ENCODE results near the gene GRAMD1A.
"Not testable (repeated sequence)": the region's sequence is repeated elsewhere in the genome, so short reads cannot be mapped to it uniquely, and the experiment has no call there.

Gene GRAMD1A

DNA sequence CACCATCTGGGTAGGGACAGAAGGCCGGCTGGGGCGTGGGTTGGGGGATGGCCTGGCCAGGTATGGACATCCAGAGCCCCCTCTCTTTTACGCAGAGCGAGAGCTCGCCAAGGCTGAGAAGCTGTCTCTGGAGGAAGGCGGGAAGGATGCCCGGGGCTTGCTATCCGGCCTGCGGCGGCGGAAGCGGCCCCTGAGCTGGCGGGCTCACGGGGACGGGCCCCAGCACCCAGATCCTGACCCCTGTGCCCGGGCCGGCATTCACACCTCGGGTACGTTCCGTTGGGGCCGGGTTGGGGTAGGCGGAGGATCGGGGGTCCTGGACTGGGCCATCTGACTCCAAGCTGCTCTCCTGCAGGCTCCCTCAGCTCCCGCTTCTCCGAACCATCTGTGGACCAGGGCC lies 21.5 kb downstream of the GRAMD1A start:
- DNase-seq: no peak

DNA sequence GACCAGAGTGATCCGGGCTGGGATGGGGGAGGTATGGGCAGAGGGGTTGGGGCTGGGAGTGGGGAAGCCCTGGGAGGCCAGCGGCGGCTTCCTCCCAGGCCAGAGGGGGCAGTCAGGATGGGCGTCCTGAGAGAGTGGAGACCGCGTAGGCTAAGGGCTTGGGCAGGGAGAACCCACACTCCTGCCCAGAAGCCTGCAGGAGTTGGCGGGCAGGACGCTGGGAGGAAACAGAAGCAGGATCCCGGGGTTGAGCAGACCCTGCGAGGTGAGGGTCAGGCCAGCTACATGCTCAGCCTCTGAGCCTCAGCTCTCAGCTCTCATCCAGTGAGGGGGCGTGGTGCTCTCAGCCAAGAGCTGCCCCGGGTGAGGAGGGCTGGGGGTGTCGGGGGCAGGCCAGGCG lies 22.3 kb downstream of the GRAMD1A start:
- DNase-seq: no peak

DNA sequence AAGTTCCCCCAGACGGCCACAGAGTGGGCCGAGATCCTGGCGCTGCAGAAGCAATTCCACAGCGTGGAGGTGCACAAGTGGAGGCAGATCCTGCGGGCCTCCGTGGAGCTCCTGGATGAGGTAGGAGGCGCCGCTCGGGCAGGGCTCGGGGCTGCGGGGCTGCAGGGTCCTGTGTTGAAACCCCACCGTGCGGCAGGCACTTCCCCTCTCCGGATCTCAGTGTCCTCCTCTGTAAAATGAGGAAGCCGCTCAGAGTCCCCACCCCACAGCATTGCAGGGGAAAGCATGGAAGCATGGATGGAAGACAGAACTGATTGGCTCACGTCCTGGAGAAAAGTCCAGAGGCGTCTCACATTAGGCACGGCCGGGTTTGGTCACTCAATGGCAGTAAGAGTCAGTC lies 23.3 kb downstream of the GRAMD1A start:
- DNase-seq: no peak

DNA sequence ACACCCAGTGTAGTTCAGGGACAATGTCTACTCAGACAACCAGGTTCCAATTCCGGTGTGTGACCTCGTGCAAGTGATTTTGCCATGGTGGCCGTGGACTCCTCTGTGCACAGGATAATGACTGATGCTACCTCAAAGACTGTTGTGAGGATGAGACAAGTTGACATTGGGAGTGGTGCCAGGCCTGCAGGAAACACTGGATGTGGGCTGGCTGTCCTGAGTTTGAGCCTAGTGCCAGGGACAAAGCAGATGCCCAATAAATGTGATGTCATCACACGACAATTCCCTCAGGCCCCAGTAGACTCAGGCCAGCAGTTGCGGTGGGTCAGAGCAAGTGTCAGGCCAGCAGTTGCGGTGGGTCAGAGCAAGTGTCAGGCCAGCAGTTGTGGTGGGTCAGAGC lies 24.0 kb downstream of the GRAMD1A start:
- no peak for DNase-seq

DNA sequence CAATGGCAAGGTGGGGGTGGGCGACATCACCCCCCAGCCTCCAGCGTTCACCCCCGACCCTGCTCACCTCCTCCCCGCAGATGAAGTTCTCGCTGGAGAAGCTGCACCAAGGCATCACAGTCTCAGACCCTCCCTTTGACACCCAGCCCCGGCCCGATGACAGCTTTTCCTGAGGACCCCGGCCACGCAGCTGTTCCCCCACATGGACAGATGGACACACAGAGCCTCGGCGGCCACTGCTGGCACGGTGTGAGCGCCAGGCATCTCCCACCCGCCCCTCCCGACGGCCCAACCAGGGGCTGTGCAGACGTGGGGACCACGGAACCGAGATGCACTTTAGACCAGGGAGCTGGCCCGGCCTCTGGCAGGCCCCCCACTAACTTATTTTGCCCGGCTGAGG lies 25.8 kb downstream of the GRAMD1A start:
- DNase-seq: no peak

DNA sequence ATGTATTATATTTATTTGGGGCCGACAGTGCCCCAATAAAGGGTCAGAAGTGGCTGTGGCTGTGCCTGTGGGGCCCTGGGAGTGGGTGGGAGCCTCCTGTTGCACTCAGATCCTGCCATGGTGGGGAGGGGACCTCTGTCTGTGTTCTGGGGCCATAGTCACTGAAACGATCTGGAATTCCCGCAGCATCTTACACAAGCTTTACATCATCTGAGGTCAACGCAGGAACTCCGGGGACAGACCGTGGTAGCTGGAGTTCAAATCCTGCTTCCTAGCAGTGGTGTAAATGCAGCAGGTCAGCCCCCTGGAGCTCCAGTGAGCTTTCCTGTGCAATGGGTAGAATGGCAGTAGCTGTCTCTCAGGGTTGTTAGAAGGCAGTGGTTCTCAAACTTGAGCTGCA lies 26.3 kb downstream of the GRAMD1A start:
- no peak for DNase-seq

DNA sequence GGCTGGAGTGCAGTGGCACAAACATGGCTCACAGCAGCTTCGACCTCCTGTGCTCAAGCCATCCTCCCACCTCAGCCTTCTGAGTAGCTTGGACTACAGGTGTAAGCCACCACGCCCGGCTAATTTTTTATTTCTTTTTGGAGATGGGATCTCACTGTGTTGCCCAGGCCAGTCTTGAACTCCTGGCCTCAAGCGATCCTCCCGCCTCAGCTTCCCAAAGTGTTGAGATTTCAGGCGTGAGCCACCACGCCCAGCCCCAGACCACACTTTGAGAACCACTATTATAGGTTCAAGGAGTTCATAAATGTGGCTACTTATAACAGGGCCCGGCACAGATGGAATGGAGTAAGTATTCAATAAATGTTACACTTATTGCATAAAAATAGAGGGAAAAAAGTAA lies 26.9 kb downstream of the GRAMD1A start:
- no peak for DNase-seq

DNA sequence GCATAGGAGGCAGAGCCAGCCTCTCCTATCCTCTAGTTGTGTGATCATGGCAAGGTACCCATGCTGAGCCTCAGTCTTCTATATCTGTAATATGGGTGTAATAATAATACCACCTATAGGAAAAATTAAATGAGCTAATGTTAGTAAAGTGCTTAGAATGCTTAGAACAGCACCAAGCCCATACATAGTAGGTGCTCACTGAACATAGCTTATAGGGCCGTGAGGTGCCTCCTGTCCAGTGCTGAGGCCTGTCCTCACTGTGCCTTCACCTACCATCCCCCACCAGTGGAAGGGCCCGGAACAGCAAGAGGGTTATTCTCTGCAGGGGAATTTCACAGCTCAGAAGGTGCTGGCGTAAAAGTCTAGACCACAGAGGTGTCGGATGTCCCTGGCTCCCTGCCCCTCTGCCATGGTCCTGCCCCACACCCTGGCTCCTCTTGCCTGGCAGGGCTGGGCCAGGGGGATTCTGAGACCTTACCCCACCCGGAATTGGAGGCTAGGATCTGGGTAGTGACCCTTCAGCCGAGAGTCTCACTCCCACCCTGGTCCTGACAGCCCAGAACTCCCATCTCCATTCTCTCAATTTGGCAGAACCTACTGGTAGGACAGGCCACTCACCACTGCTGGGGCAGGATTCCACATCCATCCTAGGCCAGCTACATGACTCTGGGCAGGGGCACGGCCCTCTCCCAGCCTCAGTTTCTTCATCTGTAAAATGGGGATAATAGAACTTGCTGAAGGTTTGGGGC lies 27.9 kb downstream of the GRAMD1A start:
- DNase-seq: no peak

DNA sequence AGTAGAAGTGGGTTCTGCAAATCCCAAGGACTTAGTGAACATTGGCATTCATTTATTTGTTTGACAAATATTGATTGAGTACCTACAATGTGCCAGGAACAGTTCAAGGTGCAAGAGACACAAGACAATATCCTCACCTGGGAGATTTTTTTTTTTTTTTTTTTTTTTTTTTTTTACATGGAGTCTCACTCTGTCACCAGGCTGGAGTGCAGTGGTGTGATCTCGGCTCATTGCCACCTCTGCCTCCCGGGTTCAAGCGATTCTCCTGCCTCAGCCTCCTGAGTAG lies 28.4 kb downstream of the GRAMD1A start:
- not testable (repeated sequence) for DNase-seq

DNA sequence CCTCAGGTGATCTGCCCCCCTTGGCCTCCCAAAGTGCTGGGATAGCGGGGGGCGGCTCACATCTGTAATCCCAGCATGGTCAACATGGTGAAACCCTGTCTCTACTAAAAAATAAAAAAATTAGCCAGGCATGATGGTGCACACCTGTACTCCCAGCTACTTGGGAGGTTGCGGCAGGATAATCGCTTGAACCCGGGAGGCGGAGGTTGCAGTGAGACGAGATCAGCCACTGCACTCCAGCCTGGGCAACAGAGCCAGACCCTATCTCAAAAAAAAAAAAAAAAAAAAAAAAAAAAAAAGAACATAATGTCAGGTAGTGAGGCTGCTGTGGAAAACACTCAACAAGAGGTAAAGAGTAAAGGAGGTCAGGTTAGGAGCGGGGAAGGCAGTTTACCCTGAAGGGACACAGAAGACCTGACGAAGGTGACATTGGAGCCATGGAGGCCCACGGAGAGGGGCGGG lies 29.2 kb downstream of the GRAMD1A start:
- DNase-seq: not testable (repeated sequence)

DNA sequence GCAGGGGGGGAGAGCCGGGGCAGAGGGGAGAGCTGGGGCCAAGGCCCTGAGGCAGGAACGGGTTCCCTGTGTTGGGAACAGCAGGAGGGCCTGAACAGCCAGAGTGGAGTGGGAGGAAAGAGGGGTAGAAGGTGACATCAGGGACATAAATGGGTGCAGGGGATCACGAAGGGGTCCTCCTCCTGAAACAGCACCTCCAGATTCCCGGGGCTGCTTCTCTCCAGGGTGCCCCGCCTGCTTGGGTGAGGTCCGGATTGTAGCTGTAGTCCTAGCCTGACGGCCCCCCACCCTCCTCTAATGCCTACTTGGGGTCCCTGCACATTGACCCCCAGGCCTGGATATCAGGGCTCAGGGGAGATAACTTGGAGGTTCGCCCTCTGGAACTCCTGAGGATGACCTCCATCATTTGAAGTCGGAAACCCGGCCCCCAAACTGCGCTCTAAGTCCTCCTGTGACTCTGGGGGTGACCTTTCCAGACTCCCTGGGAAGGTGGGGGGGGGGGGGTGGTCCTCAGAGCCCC lies 29.7 kb downstream of the GRAMD1A start:
- DNase-seq: no peak

DNA sequence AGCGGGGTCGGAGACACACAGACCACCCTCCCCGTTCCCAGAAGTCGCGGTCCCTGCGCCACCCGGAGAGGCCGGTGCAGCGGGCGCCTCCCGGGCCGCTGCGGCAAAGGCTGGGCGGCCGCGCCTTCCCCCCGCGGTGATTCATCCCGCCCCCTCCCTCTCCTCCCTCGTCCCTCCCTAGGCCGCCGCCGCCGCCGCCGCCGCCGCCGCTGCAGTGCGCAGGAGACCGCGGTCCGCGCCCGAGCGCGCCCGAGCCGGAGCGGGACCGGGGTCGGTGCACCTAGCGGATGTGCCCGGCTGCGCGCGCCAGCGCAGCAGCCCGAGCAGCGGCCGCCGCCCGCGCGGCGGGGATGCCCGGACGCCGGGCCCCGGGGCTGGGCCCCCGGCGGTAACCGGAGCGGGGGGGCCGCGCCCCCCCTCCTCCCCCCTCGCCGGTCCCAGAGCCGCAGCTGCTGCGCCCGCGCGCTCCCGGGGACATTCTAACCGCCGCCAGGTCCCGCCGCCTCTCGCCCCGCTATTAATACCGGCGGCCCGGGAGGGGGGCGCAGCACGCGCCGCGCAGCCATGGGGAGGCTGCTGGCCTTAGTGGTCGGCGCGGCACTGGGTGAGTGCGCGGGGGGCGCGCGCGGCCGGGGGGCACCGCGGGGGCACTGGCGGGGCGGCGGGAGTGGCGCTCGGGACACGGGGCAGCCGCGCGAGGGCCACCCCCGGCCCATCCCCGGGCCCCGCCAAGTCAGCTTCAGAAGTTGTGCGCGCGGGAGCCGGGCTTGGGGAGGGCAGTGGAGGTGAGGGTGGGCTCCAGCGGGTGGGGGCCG lies 30.3 kb downstream of the GRAMD1A start, which contains the start of gene SCN1B:
SCN1B (plus strand) TSS at position 214 of the 815 bp plus-strand sequence; CDS start at position 565, 351 bp downstream.
- DNase-seq: peak; percentile 67

DNA sequence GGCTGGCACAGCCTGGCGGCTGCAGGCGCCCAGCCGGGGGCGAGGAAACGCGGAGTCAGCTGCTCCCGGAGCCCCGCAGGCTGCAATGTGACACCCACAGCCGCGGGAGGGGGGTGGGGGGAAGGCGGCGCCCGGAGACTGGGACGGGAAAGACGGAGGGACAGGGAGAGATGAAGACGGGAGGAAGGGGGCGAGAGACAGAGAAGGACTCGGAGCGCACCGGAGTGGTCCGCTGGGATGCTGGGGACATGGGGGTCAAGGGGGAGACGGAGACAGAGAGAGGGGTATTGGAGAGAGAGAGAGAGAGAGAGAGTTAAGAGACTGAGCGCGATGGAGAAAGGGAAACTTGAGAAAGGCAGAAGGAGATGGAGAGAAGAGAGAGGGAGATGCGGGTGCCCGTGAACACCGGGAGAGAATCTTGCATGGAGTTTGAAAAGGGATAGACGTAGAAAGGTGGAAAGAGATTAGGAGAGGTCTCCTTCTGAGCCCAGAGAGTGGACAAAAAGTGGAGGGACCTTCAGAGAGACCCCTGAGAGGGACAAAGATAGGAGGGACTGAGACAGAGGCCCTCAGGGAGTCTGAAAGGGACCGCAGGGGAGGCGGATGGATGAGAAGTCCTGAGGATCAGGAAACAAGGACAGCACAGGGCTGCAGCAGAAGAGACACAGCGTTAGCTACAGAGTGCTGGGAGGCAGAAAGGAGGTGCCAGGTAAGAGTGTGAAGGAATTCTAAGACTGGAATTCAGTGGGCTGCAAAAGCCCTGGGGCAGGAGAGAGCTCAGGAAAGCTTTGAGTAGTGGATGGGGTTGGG lies 31.2 kb downstream of the GRAMD1A start:
- DNase-seq: no peak

DNA sequence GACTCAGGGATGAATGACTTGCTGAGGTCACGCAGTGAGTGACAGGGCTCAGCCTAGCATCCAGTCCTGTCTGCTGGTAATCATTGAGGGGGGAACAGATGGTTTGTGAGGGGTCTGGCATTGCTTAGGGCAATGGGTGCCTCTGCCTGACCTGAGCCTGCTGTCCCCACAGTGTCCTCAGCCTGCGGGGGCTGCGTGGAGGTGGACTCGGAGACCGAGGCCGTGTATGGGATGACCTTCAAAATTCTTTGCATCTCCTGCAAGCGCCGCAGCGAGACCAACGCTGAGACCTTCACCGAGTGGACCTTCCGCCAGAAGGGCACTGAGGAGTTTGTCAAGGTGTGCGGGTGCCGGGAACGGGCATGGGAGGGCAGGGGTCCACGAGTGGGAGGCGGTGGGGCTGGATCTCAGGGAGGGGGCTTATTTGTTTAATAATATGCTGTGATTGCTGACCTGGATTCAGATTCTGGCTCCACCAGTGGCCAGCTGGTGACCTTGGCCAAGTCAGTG lies 32.3 kb downstream of the GRAMD1A start:
- no peak for DNase-seq

DNA sequence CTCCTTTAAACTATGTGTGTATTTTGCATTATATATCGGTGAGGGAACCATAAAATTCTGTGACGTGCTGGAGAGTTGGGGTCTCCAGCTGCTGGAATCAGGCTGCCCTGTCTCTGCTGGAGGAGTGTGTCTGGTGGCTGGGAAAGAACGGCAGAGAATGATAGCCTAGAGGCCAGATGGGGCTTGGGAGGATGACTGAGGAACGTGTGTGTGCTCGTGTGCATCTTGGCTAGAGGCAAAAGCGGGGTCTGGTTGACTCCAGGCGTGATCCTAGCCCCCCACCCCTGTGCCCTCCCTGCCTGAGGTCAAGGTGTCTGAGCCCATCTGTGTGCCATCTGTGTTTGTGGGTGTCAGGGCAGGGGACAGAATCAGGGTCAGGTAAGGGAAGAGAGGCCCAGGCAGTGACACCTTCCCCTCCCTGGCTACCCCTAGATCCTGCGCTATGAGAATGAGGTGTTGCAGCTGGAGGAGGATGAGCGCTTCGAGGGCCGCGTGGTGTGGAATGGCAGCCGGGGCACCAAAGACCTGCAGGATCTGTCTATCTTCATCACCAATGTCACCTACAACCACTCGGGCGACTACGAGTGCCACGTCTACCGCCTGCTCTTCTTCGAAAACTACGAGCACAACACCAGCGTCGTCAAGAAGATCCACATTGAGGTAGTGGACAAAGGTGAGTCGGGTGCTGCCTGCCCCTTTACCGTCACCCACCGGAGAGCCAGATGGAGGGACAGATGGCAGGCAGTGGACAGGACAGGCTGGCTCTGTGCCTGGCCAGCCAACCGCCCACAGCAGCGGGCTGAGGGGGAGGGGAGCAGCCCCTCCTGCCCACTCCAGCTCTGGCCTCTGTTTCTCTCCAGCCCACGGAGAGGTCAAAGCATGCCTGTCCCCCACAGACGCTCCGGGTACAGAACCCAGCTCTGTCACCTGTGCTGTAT lies 33.2 kb downstream of the GRAMD1A start:
- DNase-seq: no peak

DNA sequence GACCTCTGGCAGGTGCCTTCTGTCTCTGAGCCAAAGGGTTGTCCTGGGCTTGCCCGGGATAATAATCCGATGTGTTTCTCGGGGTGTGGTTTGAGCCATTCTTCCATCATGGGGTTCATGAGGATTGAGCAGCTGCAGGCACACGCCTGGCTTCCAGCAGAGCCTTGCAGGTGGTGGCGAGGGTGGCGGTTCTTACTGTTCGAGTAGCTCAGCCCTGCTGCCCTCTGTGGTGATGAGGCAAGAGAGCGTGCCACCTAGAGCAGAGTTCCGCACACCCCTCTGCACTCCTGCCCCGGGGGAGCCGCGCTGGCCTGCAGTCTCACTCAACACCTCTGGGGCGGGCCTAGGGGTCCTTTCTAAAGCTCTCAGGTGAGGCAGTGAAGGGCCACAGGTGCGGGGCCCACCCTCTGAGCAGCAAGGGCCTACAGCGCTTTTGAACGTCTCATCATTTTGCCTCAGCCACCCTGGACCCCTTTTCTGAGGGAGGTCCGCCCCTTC lies 33.9 kb downstream of the GRAMD1A start:
- no peak for DNase-seq

DNA sequence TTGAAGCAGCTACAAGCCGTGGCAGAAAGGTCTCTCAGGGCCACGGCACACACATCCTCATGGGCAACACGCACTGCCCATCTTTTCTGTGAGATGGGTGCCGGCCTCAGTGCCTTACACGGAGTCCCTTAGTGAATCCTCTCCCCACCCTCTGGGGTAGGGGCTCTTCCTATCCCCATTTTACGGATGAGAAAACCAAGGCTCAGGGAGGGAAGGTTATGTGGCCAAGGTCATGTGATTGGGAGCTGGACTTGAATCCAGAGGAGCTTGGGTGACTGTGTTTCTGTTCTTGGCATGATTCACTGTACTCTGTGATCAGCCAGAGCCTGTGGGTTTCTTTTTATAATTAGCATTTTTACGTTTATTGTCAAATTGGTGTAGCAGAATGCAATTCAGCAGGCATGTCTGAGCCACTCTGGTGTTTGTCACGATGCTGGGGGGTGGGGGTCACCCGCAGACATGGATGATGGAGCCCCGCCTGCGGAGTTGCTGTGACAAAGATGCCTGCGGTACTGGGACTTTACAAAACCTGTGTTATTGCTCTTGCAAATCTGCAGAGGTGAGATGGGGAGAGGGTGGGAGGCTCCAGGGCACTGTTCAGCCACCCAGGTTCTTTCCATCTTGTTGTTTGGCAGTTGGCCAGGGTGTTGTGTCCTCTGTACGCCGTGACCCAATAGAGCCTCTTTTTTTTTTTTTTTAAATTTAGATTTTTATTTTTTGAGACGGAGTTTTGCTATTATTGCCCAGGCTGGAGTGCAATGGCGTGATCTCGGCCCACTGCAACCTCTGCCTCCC lies 34.7 kb downstream of the GRAMD1A start:
- no peak for DNase-seq

DNA sequence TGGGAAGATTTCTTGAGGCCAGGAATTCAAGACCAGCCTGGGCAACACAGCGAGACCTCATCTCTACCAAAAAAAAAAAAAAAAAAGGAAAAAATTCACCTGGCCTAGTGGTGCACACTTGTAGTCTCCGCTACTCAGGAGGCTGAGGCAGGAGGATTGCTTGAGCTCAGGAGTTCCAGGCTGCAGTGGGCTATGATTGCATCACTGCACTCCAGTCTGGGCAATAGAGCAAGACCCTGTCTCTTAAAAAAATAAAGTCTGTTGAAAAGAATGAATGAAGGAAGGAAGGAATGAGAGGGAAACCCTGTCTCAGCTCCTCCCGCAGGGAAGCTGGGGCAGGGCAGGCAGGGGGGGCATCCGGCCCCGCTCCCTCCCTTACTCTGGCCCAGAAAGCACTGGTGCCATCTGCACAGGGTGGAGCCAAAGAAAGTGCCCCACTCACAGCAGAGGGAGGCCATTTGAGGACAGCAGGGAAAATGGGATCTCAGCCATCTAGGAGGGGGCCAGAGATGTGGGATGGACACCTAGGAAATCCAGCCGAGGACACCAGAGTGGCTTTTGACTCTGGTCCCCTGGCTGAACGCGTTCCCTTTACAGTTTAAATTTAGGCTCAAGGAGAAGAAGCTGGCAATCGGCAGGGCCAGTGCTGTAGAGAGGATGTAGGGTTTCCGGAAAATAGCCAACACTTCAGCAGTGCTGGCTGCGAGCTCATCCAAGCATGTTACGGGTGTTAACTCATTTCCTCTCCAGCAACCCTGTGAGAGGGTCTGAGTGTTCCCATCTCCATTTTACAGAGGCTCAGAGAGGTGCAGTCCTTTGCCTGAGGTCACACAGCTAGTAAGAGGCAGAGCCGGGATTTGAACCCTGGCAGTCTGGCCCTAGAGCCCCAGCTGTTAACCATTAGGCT lies 37.8 kb downstream of the GRAMD1A start:
- no peak for DNase-seq

DNA sequence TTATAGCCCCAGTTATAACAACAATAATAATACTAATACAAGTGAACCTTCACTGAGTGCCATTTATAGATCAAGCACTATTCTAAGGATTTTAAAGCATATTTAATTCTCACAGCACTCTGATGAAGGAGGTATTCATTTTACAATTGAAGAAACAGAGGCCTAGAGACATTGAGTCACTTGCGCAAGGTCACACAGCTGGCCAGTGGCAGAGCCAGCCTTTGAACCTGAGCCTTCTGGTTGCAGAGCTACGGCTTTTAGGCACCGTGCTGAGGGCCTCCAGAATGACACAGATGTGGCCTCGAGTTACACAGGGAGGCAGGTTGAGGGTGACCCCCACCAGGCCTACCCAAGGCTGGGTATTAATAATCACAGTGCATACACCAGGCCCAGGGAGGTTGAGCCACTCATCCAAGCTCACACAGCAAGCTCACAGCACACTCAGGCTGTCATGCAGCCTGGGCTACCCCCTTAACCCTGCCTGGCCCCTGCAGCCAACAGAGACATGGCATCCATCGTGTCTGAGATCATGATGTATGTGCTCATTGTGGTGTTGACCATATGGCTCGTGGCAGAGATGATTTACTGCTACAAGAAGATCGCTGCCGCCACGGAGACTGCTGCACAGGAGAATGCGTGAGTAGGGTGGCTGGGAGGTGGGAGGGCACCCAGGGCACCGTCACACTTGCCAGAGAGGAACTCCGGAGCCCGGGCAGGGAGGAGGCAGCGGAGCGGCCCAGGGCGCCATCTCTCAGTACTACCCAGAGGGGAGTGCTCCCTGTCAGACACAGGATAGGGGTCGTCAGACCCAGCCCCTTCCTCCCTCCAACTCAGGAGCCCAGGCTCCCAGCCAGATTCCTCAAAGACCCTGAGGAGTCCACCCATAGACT lies 38.7 kb downstream of the GRAMD1A start:
- no peak for DNase-seq
